DMS 273 (cell line): ENCODE measurements around the gene JAM3.
"Not testable (repeated sequence)": the region's sequence is repeated elsewhere in the genome, so short reads cannot be mapped to it uniquely, and the experiment has no call there.

Experiments used
- DNase-seq: peaks from one replicate; lab custom pipeline; 2025; ENCODE audit not compliant: unreplicated experiment; lab: John Stamatoyannopoulos, UW

The JAM3 gene

GRCh38 chr11:134176284-134176683 is 107.4 kb downstream of the JAM3 start:
- no peak for DNase-seq

DNA sequence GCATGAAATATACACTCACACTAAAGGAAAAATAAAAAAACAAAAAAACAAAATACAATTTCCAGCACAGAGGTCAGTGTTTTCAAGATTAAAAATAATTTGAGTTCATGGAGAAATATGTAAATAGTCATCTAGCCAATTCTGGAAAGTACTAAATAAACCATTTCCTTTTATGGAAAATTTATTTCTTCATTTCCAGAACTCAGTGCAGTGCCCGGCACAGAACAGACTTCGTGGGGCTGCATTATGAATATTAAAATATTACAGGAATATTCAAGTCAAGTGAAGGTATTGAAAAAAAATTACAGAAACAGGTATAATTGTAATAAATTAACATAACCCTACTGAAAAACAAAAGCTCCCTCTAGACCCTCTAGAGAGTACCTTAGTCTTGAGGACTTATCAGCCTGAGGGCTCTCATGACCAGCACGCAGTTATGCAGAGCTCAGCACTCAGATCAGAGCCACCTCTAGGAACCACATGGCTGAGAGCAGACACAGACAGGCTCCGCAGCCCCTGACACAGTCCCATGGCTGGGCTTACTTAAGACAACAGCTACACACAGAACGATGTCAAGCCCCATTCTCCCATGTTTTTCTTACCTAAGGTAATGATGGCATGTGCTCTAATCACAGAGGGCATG is 109.3 kb downstream of the JAM3 start:
- DNase-seq: no peak

GRCh38 chr11:134181707-134182106 is 112.8 kb downstream of the JAM3 start:
- no peak for DNase-seq

DNA sequence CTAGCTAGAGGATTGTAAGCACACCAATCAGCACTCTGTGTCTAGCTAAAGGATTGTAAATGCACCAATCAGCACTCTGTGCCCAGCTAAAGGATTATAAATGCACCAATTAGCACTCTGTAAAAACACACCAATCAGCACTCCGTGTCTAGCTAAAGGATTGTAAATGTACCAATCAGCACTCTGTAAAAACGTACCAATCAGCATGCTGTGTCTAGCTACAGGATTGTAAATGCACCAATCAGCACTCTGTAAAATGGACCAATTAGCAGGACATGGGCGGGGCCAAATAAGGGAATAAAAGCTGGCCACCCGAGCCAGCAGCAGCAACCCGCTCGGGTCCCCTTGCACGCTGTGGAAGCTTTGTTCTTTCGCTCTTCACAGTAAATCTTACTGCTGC is 119.2 kb downstream of the JAM3 start:
- not testable (repeated sequence) for DNase-seq

DNA sequence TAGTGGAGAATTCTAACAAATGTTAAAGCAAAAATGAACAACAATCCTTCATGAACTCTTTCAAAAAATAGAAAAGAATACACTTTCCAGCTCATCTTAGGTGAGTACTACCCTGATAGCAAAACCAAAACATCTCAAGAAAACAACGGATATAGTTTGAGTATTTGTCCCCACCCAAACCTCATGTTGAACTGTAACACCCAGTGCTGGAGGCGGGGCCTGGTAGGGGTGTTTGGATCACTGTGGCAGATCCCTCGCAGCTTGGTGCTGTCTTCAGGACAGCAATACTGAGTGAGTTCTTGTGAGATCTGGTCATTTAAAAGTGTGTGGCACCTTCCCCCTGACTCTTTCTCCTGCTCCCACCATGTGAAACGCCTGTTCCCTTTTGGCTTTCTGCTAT is 127.9 kb downstream of the JAM3 start:
- no peak for DNase-seq

GRCh38 chr11:134199531-134199930 is 130.7 kb downstream of the JAM3 start:
- DNase-seq: no peak

DNA sequence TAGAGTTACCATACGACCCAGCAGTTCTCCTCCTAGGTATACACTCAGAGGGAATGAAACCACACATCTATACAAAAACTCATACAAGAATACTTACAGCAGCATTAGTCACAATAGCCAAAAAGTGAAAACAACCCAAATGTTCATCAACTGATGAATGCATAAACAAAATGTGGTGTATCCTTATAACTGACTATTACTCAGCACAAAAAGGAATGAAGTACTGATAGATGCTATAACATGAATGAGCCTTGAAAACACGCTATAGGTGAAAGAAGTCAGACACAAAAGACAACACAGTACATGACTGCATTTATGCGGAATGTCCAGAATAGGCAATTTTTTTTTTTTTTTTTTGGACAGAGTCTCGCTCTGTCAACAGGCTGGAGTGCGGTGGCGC is 131.8 kb downstream of the JAM3 start:
- DNase-seq: no peak
